SH-SY5Y (cell line): ENCODE data around the gene KCNA10.

Experiments used
- GATA2 ChIP-seq: IDR thresholded peaks from 2 replicates; pipeline ENCODE4 v1.6.1; 2011; ENCODE audit warnings: mild to moderate bottlenecking, low read depth, low read length
- GATA3 ChIP-seq: IDR thresholded peaks from 2 replicates; pipeline ENCODE4 v1.6.1; 2011; ENCODE audit warnings: low read depth, mild to moderate bottlenecking, low read length, moderate library complexity

DNA sequence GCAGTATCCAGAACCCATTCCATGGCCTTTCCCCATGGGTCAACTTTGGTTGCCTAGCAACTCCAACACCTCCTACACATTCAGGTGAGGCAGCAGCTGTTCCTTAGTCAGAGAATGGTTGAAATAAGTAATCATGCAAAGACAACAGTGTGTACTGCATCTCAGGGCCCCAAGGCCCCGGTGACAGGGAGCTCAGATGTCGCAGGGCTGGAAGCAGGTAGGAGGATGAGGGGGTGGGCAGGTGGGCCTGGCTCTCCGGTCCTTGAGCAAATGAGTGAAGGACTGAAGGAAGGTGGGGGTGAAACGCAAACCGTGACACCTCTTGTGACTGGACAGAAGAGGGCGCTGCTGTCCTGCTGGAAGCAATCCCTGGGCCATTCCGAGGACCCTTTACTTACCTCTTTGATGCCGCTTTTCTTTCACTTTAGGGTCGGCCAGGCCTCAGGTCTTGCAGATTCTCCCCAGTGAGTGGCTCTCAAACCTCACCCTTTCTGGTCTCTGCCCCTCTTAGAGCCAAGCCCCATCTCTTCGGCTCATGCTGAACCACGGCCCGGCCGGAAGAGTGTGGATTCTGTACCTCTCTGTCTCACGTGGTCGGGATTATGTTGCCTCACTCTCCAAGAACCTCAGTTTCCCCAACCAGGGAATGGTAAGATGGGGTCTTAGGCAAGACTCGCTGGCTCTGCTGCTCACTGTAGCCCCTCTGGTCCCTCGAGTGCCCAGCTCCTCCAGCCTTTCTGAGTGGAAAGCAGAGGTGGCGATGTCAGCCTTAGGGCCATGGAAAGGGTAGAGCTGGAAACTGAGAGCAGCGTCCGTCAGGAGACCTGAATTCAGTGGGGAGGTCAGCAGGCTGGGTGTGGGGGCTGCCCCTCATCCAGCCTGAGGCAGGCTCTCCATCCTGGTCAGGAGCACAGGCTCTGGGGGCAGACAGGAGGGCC lies 5.6 kb upstream of the KCNA10 start:
- TF ChIP-seq GATA3 (no peak), GATA2 (no peak)
